Activated CD8-positive, alpha-beta T cell treated with anti-CD3 and anti-CD28 coated beads, Interleukin-2, amount 10 ng/mL, durations not matched to agents 7 days and 5 days (primary cell): Measurements from ENCODE around the gene TRPC4. TPM values are rescaled to one million over a fixed set of nuclear protein-coding genes. Genes with fewer than 3 reads are reported as not detected.

Experiments used
- ATAC-seq: fragments of 150-1000 bp; cut with Tn5 transposase; one replicate; pipeline ENCODE4 v1.10.0; 2021; ENCODE audit warnings: moderate library complexity
- CTCF ChIA-PET: fragments of 350-600 bp; sonication (Branson Sonifier 250); formaldehyde crosslinking; loops from one replicate; lab custom pipeline; 2021; ENCODE audit warnings: antibody characterized with exemption; lab: Charles Lee
- POLR2A ChIA-PET: fragments of 350-600 bp; sonication (Branson Sonifier 250); formaldehyde crosslinking; loops from one replicate; lab custom pipeline; 2021; ENCODE audit warnings: antibody characterized with exemption; lab: Charles Lee
- DNase-seq: peaks from one replicate; pipeline ENCODE4 v3.0.0-alpha.2; 2020
- H3K27ac Mint-ChIP-seq: one replicate; pipeline ENCODE4 v1.8.0; 2021; ENCODE audit warnings: mild to moderate bottlenecking, mixed read lengths
- H3K27me3 Mint-ChIP-seq: one replicate; pipeline ENCODE4 v1.8.0; 2021; ENCODE audit warnings: low read depth, mixed read lengths
- H3K36me3 Mint-ChIP-seq: one replicate; pipeline ENCODE4 v1.8.0; 2021; ENCODE audit warnings: low read depth, mixed read lengths
- H3K4me1 Mint-ChIP-seq: one replicate; pipeline ENCODE4 v1.8.0; 2021; ENCODE audit warnings: low read depth, mixed read lengths
- H3K4me3 Mint-ChIP-seq: one replicate; pipeline ENCODE4 v1.8.0; 2021; ENCODE audit warnings: mild to moderate bottlenecking, mixed read lengths
- H3K9me3 Mint-ChIP-seq: one replicate; pipeline ENCODE4 v1.8.0; 2022; ENCODE audit warnings: mixed read lengths; ENCODE audit not compliant: insufficient read depth
- total RNA-seq, 2 experiments: library from RNA; stranded (reverse); gene quantifications; one replicate each; pipeline ENCODE4 v1.2.3, GENCODE V29; 2021

The TRPC4 gene
- total RNA-seq, 2 experiments from 2014 or later, result not detected

DNA sequence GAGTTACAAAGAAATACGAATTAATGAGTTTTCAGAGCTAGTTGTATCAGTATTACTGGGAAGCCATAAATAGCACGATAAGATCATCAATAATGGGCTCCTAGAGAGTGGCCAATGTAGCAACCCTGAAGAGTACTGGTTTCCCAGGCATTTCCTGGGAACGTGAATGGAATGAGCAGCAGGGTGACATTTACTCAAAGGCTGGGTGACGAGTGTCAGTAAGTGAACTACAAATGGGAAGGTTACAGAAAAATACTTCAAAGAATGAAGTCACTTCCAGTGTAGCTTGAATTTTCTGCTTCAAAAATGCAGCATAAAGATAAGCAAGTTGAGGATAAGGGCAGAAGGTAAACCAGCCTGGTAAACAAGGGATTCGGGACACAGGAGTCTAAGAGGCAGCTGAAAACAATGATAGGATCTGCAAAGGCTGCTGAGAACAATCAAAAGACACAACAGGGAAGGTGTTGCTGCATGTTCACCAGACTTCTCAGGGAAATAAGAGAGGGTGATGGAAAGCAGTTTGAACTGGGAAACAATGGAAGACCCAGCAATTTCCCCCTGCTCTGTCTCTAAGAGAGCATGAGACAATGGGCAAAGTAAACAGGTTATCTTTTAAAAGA lies 222.4 kb downstream of the TRPC4 start:
- ChIA-PET POLR2A (no interaction called here), CTCF (no interaction called here)
- Mint-ChIP-seq H3K27me3 (no peaks in the 10 kb centered on the region), H3K9me3 (peaks cover 3% of the 10 kb centered on the region), H3K4me3 (no peak overlapping the region), H3K27ac (no peak overlapping the region), H3K4me1 (no peaks in the 10 kb centered on the region), H3K36me3 (no peaks in the 10 kb centered on the region)
- ATAC-seq (no peak), DNase-seq (no peak)

DNA sequence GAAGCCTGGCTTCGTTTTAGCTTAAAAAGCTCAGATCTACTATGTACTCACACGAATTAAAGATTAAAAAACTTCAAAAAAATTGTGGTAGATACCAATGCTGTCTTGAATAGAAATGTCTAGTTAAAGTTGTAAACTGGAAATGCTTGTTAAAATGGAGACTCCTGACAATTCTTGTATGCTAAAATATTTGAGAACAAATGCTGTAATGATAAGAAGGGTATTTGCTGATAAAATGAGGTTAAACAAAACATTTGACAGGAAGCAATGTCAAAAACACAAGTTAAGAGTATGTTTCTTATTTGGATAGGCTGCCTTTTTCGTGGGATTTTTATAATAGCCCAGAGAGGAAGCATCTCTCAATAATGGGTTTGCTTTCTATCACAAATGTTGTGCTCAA lies 223.0 kb downstream of the TRPC4 start:
- Mint-ChIP-seq H3K27me3 (no peaks in the 10 kb centered on the region), H3K4me1 (no peaks in the 10 kb centered on the region), H3K36me3 (no peaks in the 10 kb centered on the region), H3K27ac (no peak overlapping the region), H3K4me3 (no peak overlapping the region), H3K9me3 (peaks cover 3% of the 10 kb centered on the region)
- ATAC-seq (no peak), DNase-seq (no peak)
- POLR2A ChIA-PET, result no interaction called here
- CTCF ChIA-PET, result no interaction called here

DNA sequence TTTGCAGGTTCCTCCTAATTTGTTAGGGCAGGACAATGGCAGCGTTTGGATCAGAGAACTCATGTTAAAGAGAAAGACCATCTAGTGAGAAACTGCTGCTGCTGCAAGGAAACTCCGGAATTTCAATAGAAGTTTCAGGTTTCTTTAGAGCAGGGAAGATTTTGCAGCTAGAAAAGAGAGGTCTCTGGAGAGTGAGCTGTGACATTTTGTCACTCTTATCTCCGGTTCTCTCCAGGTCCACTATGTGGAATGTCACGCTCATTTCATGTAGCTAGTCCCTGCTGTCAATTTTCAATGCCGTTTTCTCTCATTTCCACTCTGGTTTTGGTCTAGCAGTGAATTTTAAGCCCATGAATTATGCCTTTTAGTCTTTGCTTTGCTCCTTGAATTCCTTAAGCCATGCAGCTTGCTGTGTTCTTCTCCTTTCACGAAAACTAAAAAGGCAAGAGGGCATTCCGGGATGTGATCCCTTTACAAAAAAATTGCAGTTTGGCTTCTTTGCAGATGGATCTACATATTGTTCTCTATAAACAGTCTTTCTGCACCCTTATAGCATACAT lies 224.3 kb downstream of the TRPC4 start:
- H3K4me3 Mint-ChIP-seq, result no peak overlapping the region
- ATAC-seq, result no peak
- DNase-seq, result no peak
- no peaks in the 10 kb centered on the region for H3K36me3 Mint-ChIP-seq
- no peaks in the 10 kb centered on the region for H3K4me1 Mint-ChIP-seq
- no peak overlapping the region for H3K27ac Mint-ChIP-seq
- ChIA-PET POLR2A (no interaction called here), CTCF (no interaction called here)
- H3K27me3 Mint-ChIP-seq, result no peaks in the 10 kb centered on the region
- H3K9me3 Mint-ChIP-seq, result peaks cover 3% of the 10 kb centered on the region

DNA sequence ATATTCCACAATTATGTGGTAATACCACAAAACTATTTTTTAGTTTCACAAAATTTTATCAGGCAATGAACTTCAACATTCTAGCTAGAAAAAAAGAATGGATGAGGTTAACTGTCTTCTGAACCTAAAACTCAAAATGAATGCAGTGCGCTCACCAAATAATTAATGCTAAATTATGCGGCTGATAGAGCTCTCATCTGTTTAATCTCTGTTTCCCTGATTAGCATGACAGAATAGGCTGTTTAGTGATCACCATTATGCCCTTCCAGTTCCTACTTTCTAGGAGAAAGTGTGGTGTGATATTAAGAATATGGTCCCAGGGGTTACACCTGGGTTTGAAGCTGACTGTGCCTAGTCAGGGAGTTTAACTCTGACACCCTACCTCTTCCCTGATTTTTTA lies 228.2 kb downstream of the TRPC4 start:
- ChIA-PET POLR2A (no interaction called here), CTCF (no interaction called here)
- H3K4me3 Mint-ChIP-seq, result no peak overlapping the region
- H3K27me3 Mint-ChIP-seq, result no peaks in the 10 kb centered on the region
- DNase-seq (no peak), ATAC-seq (no peak)
- H3K9me3 Mint-ChIP-seq, result peaks cover 3% of the 10 kb centered on the region
- no peak overlapping the region for H3K27ac Mint-ChIP-seq
- H3K36me3 Mint-ChIP-seq, result no peaks in the 10 kb centered on the region
- no peaks in the 10 kb centered on the region for H3K4me1 Mint-ChIP-seq

DNA sequence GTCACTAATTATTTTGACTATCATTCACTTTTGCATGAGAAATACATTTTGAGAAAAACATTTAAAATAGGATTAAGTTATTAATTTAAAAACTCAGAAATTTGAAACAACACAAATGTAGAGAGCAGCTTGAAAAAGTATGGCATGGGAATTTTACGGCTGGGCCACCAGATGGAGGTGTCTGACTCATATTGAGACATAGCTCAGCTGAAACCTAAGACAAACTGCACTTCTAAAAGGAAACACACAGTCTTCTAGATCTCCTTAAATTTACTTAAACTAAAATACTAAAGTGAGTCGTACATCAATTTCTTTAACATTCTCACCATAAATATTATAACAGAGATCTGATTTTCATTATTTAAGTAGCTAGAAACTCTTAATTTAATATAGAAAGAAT lies 229.1 kb downstream of the TRPC4 start:
- Mint-ChIP-seq H3K4me3 (no peak overlapping the region), H3K4me1 (no peaks in the 10 kb centered on the region), H3K36me3 (no peaks in the 10 kb centered on the region), H3K27ac (no peak overlapping the region), H3K9me3 (peaks cover 3% of the 10 kb centered on the region), H3K27me3 (no peaks in the 10 kb centered on the region)
- ATAC-seq, result no peak
- DNase-seq, result no peak
- POLR2A ChIA-PET, result no interaction called here
- CTCF ChIA-PET, result no interaction called here

DNA sequence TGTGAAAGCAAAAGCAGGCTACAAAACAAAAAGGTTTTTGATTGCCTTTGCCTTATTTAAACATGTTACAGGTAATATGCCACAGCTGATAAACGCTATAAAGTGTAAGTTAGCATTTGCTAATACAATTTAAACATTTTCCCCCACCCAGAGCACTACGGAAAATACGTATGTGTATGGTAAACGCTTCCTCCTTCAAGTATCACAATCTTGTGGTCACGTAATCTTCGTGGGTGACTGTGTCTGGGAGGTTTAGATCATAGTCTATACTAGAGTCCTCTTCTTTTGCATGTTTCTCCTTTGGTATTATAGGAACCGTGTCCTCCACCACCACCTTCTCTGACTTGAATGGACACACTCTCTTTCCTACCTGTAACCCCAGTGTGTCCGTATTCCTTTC lies 232.9 kb downstream of the TRPC4 start:
- Mint-ChIP-seq H3K4me3 (no peak overlapping the region), H3K27ac (no peak overlapping the region), H3K27me3 (no peaks in the 10 kb centered on the region), H3K9me3 (no peaks in the 10 kb centered on the region), H3K36me3 (no peaks in the 10 kb centered on the region), H3K4me1 (no peaks in the 10 kb centered on the region)
- POLR2A ChIA-PET, result no interaction called here
- CTCF ChIA-PET, result no interaction called here
- no peak for DNase-seq
- no peak for ATAC-seq

DNA sequence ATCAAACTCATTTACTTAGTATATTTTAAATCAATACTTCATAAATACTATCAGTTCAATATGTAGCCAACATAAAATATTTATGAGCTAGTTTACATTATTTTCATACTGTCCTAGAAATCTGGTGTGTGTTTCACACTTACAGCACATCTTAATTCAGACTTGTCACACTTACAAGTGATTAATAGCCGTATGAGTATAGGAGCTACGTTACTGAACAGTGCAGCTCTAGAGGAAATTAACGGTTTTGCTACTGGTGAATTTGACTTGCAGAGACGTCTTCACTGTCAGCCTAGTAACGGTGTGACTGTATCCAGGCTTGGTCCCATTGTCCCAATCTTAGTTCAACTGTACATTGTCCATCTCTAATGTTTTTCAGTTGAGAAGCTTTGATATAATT lies 237.3 kb downstream of the TRPC4 start:
- ATAC-seq, result no peak
- Mint-ChIP-seq H3K4me3 (no peak overlapping the region), H3K27ac (no peak overlapping the region), H3K36me3 (no peaks in the 10 kb centered on the region), H3K4me1 (no peaks in the 10 kb centered on the region), H3K27me3 (no peaks in the 10 kb centered on the region), H3K9me3 (peaks cover 4% of the 10 kb centered on the region)
- DNase-seq, result no peak
- ChIA-PET CTCF (no interaction called here), POLR2A (no interaction called here)

DNA sequence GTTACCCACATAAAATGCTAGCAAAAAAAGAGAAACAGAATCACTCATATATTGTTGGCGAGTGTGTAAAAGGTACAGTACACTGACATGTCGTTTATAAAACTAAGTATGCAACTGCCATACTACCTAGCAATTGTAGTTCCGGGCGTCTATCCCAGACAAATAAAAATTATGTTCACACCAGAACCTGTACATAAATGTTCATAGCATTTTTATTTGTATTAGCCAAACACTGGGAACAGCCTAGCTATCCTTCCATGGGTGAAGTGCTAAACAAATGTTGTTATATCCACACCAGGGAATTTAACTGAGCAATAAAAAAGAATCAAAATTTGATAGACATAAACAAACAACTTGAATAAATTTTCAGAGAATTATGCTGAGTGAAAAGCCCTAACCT lies 242.1 kb downstream of the TRPC4 start:
- Mint-ChIP-seq H3K4me3 (no peak overlapping the region), H3K27me3 (no peaks in the 10 kb centered on the region), H3K4me1 (no peaks in the 10 kb centered on the region), H3K27ac (no peak overlapping the region), H3K9me3 (peaks cover 4% of the 10 kb centered on the region), H3K36me3 (no peaks in the 10 kb centered on the region)
- ChIA-PET CTCF (no interaction called here), POLR2A (no interaction called here)
- ATAC-seq, result no peak
- DNase-seq, result no peak

DNA sequence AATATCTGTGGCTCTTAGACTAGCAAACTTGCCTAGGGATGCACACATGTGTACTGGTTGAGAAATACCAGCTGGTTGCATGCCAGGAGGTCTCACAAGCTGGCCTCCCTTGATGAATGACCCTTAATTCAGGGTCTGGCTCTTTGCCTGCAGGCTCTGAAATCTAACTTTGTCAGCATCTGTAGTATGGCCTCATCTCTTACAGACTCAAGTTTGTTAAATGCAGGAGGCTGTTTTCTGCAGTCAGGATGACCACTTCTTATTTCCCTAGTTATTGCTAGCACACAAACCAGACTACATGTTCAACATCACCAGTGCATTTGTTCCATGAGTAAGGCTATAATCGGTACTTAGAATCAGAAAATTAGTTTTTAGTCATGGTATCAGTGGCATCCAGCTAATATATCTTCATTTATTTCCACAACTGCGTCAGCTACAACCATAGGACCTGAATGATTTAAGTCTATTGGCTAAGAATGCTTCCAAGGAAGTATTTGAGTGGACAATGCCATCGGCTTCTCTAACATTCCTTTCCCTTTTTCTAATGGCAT lies 247.7 kb downstream of the TRPC4 start:
- no peaks in the 10 kb centered on the region for H3K27me3 Mint-ChIP-seq
- no peak for DNase-seq
- no peaks in the 10 kb centered on the region for H3K36me3 Mint-ChIP-seq
- CTCF ChIA-PET, result no interaction called here
- no peak overlapping the region for H3K27ac Mint-ChIP-seq
- POLR2A ChIA-PET, result no interaction called here
- H3K4me3 Mint-ChIP-seq, result no peak overlapping the region
- ATAC-seq, result no peak
- no peaks in the 10 kb centered on the region for H3K4me1 Mint-ChIP-seq
- H3K9me3 Mint-ChIP-seq, result no peaks in the 10 kb centered on the region

DNA sequence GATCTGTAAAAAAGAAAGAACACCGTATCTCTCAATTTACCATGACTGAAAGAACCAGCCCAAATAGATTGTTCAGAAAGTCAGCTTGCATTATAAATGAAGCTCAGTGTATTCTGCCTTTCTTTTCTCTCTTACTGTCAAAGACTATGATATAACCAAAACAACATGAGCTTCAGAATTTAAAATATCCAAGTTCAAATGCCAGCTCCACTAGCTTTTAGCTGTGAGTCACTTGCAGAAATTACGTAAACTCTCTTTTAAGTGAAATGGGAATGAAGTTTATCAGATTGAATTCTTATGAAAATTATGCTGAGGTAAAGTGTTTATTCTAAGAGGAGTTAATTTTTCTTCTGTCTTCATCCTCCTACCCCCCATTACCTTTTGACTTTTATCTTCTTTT lies 251.0 kb downstream of the TRPC4 start:
- ChIA-PET CTCF (no interaction called here), POLR2A (no interaction called here)
- DNase-seq, result no peak
- Mint-ChIP-seq H3K9me3 (no peaks in the 10 kb centered on the region), H3K36me3 (no peaks in the 10 kb centered on the region), H3K27ac (no peak overlapping the region), H3K27me3 (no peaks in the 10 kb centered on the region), H3K4me3 (no peak overlapping the region), H3K4me1 (no peaks in the 10 kb centered on the region)
- no peak for ATAC-seq

DNA sequence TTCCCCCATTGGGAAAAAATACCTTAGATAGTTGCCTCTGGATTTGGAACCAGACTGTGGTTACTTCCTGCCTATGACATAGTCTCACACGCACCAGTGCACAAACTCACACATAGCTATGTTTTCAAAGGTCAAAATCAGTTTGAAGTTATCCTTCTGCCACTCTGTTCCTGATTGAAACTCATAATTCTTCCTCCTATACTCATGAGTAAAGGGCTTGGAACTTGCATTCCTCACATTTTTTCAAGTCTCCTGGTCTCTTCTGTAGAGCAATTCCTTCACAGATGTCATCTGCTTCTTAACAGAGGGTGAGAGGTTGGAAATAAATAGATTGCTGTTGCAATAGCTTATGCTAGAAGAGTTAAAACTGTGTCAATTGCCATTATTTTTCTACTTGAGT lies 252.4 kb downstream of the TRPC4 start:
- no peak for DNase-seq
- H3K9me3 Mint-ChIP-seq, result no peaks in the 10 kb centered on the region
- H3K4me1 Mint-ChIP-seq, result no peaks in the 10 kb centered on the region
- H3K27me3 Mint-ChIP-seq, result no peaks in the 10 kb centered on the region
- POLR2A ChIA-PET, result no interaction called here
- CTCF ChIA-PET, result no interaction called here
- H3K36me3 Mint-ChIP-seq, result no peaks in the 10 kb centered on the region
- no peak overlapping the region for H3K4me3 Mint-ChIP-seq
- no peak for ATAC-seq
- H3K27ac Mint-ChIP-seq, result no peak overlapping the region

DNA sequence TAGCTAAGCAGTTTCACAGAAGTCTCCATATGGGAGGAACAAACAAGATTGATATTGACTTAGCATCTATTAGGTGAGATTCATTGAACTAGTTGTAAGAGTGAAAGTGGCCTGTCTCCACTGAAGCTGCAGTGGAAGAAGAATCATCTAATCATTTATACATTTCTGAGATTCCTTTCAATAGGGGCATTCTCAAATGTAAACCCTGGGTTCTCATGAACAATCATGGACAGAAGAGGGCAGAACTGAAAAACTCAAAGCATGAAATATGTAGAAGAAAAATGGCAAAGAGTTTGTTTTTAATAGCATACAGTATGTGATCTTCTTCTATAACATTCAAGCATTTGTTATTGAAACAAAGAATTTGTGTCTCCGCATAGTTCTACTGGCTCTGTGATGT lies 253.4 kb downstream of the TRPC4 start:
- ChIA-PET CTCF (no interaction called here), POLR2A (no interaction called here)
- no peaks in the 10 kb centered on the region for H3K9me3 Mint-ChIP-seq
- no peaks in the 10 kb centered on the region for H3K36me3 Mint-ChIP-seq
- ATAC-seq (no peak), DNase-seq (no peak)
- no peak overlapping the region for H3K27ac Mint-ChIP-seq
- H3K4me1 Mint-ChIP-seq, result no peaks in the 10 kb centered on the region
- H3K4me3 Mint-ChIP-seq, result no peak overlapping the region
- H3K27me3 Mint-ChIP-seq, result no peaks in the 10 kb centered on the region

DNA sequence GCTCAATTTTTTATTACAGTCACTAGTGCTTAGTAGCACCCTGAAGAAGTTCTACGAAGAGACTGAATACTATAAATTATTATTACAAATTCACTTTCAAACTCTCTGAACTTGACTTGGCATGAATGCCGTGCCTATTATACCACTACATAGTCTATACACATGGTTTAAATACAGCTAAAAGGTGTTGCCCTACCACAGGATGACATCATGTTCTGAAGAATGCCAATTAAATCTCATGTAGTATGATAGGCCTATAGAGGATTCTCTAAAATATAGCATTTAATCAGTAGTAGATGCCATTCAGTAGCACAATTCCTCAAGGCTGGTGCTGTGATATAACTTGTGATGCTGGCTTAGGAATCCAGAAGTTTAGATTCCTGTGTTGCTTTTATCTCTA lies 254.3 kb downstream of the TRPC4 start:
- H3K9me3 Mint-ChIP-seq, result no peaks in the 10 kb centered on the region
- no peak for ATAC-seq
- H3K36me3 Mint-ChIP-seq, result no peaks in the 10 kb centered on the region
- ChIA-PET POLR2A (no interaction called here), CTCF (no interaction called here)
- H3K27me3 Mint-ChIP-seq, result no peaks in the 10 kb centered on the region
- no peak overlapping the region for H3K4me3 Mint-ChIP-seq
- DNase-seq, result no peak
- no peaks in the 10 kb centered on the region for H3K4me1 Mint-ChIP-seq
- H3K27ac Mint-ChIP-seq, result no peak overlapping the region
